Endothelial cell (in vitro differentiated cells): Measurements from ENCODE around the gene KAT14. TPM values are rescaled to one million over a fixed set of nuclear protein-coding genes. Genes with fewer than 3 reads are reported as not detected.

Source experiments
- DNase-seq: peaks from one replicate; pipeline ENCODE4 v3.0.0; 2021; ENCODE audit warnings: low spot score
- H3K27ac Mint-ChIP-seq: one replicate; pipeline ENCODE4 v1.8.0; 2021; ENCODE audit warnings: mixed read lengths, inconsistent platforms; ENCODE audit not compliant: unreplicated experiment
- H3K27me3 Mint-ChIP-seq: one replicate; pipeline ENCODE4 v1.8.0; 2021; ENCODE audit warnings: mild to moderate bottlenecking, moderate library complexity, mixed read lengths, inconsistent platforms; ENCODE audit not compliant: unreplicated experiment
- H3K36me3 Mint-ChIP-seq: one replicate; pipeline ENCODE4 v1.8.0; 2021; ENCODE audit warnings: mild to moderate bottlenecking, low read depth, mixed read lengths, inconsistent platforms; ENCODE audit not compliant: unreplicated experiment
- H3K4me1 Mint-ChIP-seq: one replicate; pipeline ENCODE4 v1.8.0; 2021; ENCODE audit warnings: mild to moderate bottlenecking, mixed read lengths, inconsistent platforms; ENCODE audit not compliant: unreplicated experiment
- H3K4me3 Mint-ChIP-seq: one replicate; pipeline ENCODE4 v1.8.0; 2021; ENCODE audit warnings: mild to moderate bottlenecking, mixed read lengths, inconsistent platforms; ENCODE audit not compliant: unreplicated experiment
- H3K9me3 Mint-ChIP-seq: one replicate; pipeline ENCODE4 v1.8.0; 2021; ENCODE audit warnings: mixed read lengths, inconsistent platforms; ENCODE audit not compliant: unreplicated experiment
- CTCF ChIP-seq: fragments of 200-600 bp; sonication (generic); IDR thresholded peaks from one replicate; pipeline ENCODE4 v1.5.0; 2021; ENCODE audit warnings: antibody characterized with exemption; ENCODE audit not compliant: unreplicated experiment
- total RNA-seq: library from RNA; stranded (reverse); fragmentation: NEBNext Ultra II Directional; extraction: Animal tissue kit (Norgen Biotek cat#: 25700); gene quantifications from one replicate; pipeline ENCODE4 v1.2.1, GENCODE V29; 2021; ENCODE audit not compliant: unreplicated experiment

KAT14 gene
- total RNA-seq, 1 donor from 2014 or later: 16.9 TPM

- Mint-ChIP-seq H3K27me3 (peaks cover 3% of the 10 kb centered on the region), H3K4me1 (peaks cover 3% of the 10 kb centered on the region), H3K27ac (no peak overlapping the region), H3K36me3 (no peaks in the 10 kb centered on the region), H3K9me3 (no peaks in the 10 kb centered on the region), H3K4me3 (no peak overlapping the region)
- no peak for DNase-seq
- no peak for TF ChIP-seq CTCF
Measured at GRCh38 chr20:18133962-18134361, 3.7 kb upstream of the KAT14 start.

GRCh38 chr20:18138266-18138582, 561 bp downstream of the KAT14 start:
- Mint-ChIP-seq H3K36me3 (peaks cover 9% of the 10 kb centered on the region), H3K4me1 (peaks cover 15% of the 10 kb centered on the region), H3K27me3 (peaks cover 5% of the 10 kb centered on the region), H3K9me3 (no peaks in the 10 kb centered on the region), H3K27ac (peak overlapping the region; percentile 74), H3K4me3 (peak overlapping the region; percentile 94)
- DNase-seq: no peak
- TF ChIP-seq CTCF: no peak

GRCh38 chr20:18138639-18139583, 1.2 kb downstream of the KAT14 start:
- no peak for TF ChIP-seq CTCF
- Mint-ChIP-seq H3K9me3 (no peaks in the 10 kb centered on the region), H3K36me3 (peaks cover 9% of the 10 kb centered on the region), H3K4me3 (peak overlapping the region; percentile 94), H3K27me3 (peaks cover 5% of the 10 kb centered on the region), H3K4me1 (peaks cover 15% of the 10 kb centered on the region), H3K27ac (peak overlapping the region; percentile 74)
- DNase-seq: no peak

GRCh38 chr20:18139832-18140231, 2.2 kb downstream of the KAT14 start:
- no peak for TF ChIP-seq CTCF
- DNase-seq: no peak
- H3K4me1 Mint-ChIP-seq: peaks cover 15% of the 10 kb centered on the region
- no peaks in the 10 kb centered on the region for H3K9me3 Mint-ChIP-seq
- peaks cover 5% of the 10 kb centered on the region for H3K27me3 Mint-ChIP-seq
- no peak overlapping the region for H3K27ac Mint-ChIP-seq
- H3K36me3 Mint-ChIP-seq: peaks cover 12% of the 10 kb centered on the region
- no peak overlapping the region for H3K4me3 Mint-ChIP-seq

GRCh38 chr20:18144541-18145099, 7.0 kb downstream of the KAT14 start:
- H3K36me3 Mint-ChIP-seq: peaks cover 12% of the 10 kb centered on the region
- H3K27ac Mint-ChIP-seq: no peak overlapping the region
- H3K4me3 Mint-ChIP-seq: no peak overlapping the region
- no peak for TF ChIP-seq CTCF
- H3K4me1 Mint-ChIP-seq: peaks cover 5% of the 10 kb centered on the region
- no peaks in the 10 kb centered on the region for H3K9me3 Mint-ChIP-seq
- DNase-seq: no peak
- H3K27me3 Mint-ChIP-seq: no peaks in the 10 kb centered on the region
